GM19023 (cell line): Measurements from ENCODE around the gene OSBPL7.

ENCODE experiments used
- ATAC-seq: cut with Tn5 transposase; IDR thresholded peaks from one replicate; pipeline ENCODE4 v1.9.1; 2021; ENCODE audit warnings: mild to moderate bottlenecking, moderate library complexity; ENCODE audit not compliant: unreplicated experiment

The OSBPL7 gene

GRCh38 chr17:47808036-47808829 lies 13.4 kb downstream of the OSBPL7 start:
- no peak for ATAC-seq

GRCh38 chr17:47807421-47807820 lies 14.2 kb downstream of the OSBPL7 start:
- ATAC-seq = no peak

- no peak for ATAC-seq
Measured at GRCh38 chr17:47806913-47807255, 14.7 kb downstream of the OSBPL7 start.

- ATAC-seq = no peak
Measured at GRCh38 chr17:47806026-47806912, 15.3 kb downstream of the OSBPL7 start.

- no peak for ATAC-seq
Measured at GRCh38 chr17:47804461-47804860, 17.1 kb downstream of the OSBPL7 start.

- no peak for ATAC-seq
Measured at GRCh38 chr17:47803751-47804150, 17.8 kb downstream of the OSBPL7 start.

GRCh38 chr17:47803201-47803600 lies 18.4 kb downstream of the OSBPL7 start:
- ATAC-seq = no peak

GRCh38 chr17:47802341-47803022 lies 19.1 kb downstream of the OSBPL7 start:
- no peak for ATAC-seq

- no peak for ATAC-seq
Measured at GRCh38 chr17:47801906-47802305, 19.7 kb downstream of the OSBPL7 start.

GRCh38 chr17:47801176-47801765 lies 20.3 kb downstream of the OSBPL7 start:
- ATAC-seq = no peak

- ATAC-seq = no peak
Measured at GRCh38 chr17:47800686-47801085, 20.9 kb downstream of the OSBPL7 start.

- no peak for ATAC-seq
Measured at GRCh38 chr17:47797797-47798196, 23.8 kb downstream of the OSBPL7 start.

- ATAC-seq = no peak
Measured at GRCh38 chr17:47792979-47793378, 28.6 kb downstream of the OSBPL7 start.

GRCh38 chr17:47792457-47792856 lies 29.1 kb downstream of the OSBPL7 start:
- no peak for ATAC-seq

- no peak for ATAC-seq
Measured at GRCh38 chr17:47791025-47791424, 30.6 kb downstream of the OSBPL7 start.

GRCh38 chr17:47789611-47790561 lies 31.7 kb downstream of the OSBPL7 start:
- ATAC-seq = no peak

GRCh38 chr17:47785538-47786123 lies 36.0 kb downstream of the OSBPL7 start:
- no peak for ATAC-seq

GRCh38 chr17:47781397-47781796 lies 40.2 kb downstream of the OSBPL7 start:
- no peak for ATAC-seq

GRCh38 chr17:47778184-47778635 lies 43.4 kb downstream of the OSBPL7 start:
- no peak for ATAC-seq
